Measurements from ENCODE around the gene RPS2.

The RPS2 gene

GRCh38 chr16:1979271-1980029 lies 14.8 kb upstream of the RPS2 start:
- no peak for DNase-seq (ENCODE audit: low read depth)
- H3K4me3 ChIP-seq (ENCODE audit: low read depth, low read length) = no peak overlapping the region
- TF ChIP-seq CTCF (IDR thresholded peaks at IDR 0.05; ENCODE audit: low read depth, low read length, missing control alignments) = no peak

GRCh38 chr16:1978476-1979120 lies 14.0 kb upstream of the RPS2 start:
- no peak for DNase-seq (ENCODE audit: low read depth)
- no peak for TF ChIP-seq CTCF (IDR thresholded peaks at IDR 0.05; ENCODE audit: low read depth, low read length, missing control alignments)
- H3K4me3 ChIP-seq (ENCODE audit: low read depth, low read length) = no peak overlapping the region

- DNase-seq (ENCODE audit: low read depth) = no peak
- no peak for TF ChIP-seq CTCF (IDR thresholded peaks at IDR 0.05; ENCODE audit: low read depth, low read length, missing control alignments)
- no peak overlapping the region for H3K4me3 ChIP-seq (ENCODE audit: low read depth, low read length)
Observed at GRCh38 chr16:1977875-1978268, 13.2 kb upstream of the RPS2 start.

GRCh38 chr16:1976951-1977874 lies 12.6 kb upstream of the RPS2 start:
- no peak for DNase-seq (ENCODE audit: low read depth)
- no peak for TF ChIP-seq CTCF (IDR thresholded peaks at IDR 0.05; ENCODE audit: low read depth, low read length, missing control alignments)
- H3K4me3 ChIP-seq (ENCODE audit: low read depth, low read length) = no peak overlapping the region

DNA sequence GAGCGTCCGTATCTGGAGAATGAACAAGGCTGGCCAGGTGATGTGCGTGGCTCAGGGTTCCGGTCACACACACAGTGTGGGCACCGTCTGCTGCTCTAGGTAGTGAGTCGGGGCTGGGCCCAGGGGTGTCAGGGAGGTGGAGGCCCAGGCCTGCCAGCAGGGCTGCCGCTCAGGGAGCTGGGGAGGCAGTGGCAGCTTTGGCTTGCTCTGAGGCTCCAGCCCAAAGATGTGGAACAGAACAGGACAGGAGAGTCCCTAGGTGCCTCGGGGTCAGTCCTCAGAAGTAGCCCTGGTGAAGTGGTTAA lies 11.5 kb upstream of the RPS2 start:
- no peak for DNase-seq (ENCODE audit: low read depth)
- no peak for TF ChIP-seq CTCF (IDR thresholded peaks at IDR 0.05; ENCODE audit: low read depth, low read length, missing control alignments)
- H3K4me3 ChIP-seq (ENCODE audit: low read depth, low read length) = no peak overlapping the region

GRCh38 chr16:1975432-1976215 lies 11.0 kb upstream of the RPS2 start:
- TF ChIP-seq CTCF (IDR thresholded peaks at IDR 0.05; ENCODE audit: low read depth, low read length, missing control alignments) = no peak
- no peak overlapping the region for H3K4me3 ChIP-seq (ENCODE audit: low read depth, low read length)
- no peak for DNase-seq (ENCODE audit: low read depth)
